Uterus (tissue), 4 donors: ENCODE data around the gene HIF1AN. TPM values are rescaled to one million over a fixed set of nuclear protein-coding genes. Genes with fewer than 3 reads are reported as not detected.

ENCODE experiments used
- DNase-seq, 2 donors: peaks; one replicate each; pipeline ENCODE4 v3.0.0-alpha.2; 2019 to 2020
- H3K27ac ChIP-seq, 2 donors: fragments of 200-600 bp; sonication (generic); 1 replicate in 1 of 2; 2 replicates in 1 of 2; pipeline ENCODE4 v1.5.1; 2016 to 2018
- H3K27me3 ChIP-seq, 2 donors: fragments of 200-600 bp; sonication (generic); one replicate each; pipeline ENCODE4 v1.5.1; 2018 to 2019; ENCODE audit warnings: control low read depth in 1 of 2
- H3K36me3 ChIP-seq, 2 donors: fragments of 200-600 bp; sonication (generic); one replicate each; pipeline ENCODE4 v1.5.1; 2019; ENCODE audit warnings: control low read depth in 1 of 2
- H3K4me1 ChIP-seq, 2 donors: fragments of 200-600 bp; sonication (generic); one replicate each; pipeline ENCODE4 v1.5.1; 2018 to 2019; ENCODE audit warnings: control low read depth in 1 of 2
- H3K4me3 ChIP-seq, 2 donors: fragments of 200-600 bp; sonication (generic); 1 replicate in 1 of 2; 2 replicates in 1 of 2; pipeline ENCODE4 v1.5.1; 2018 to 2019; ENCODE audit warnings: mild to moderate bottlenecking in 1 of 2
- H3K9me3 ChIP-seq, 2 donors: fragments of 200-600 bp; sonication (generic); one replicate each; pipeline ENCODE4 v1.5.1; 2019; ENCODE audit warnings: control low read depth in 1 of 2
- CTCF ChIP-seq, 4 experiments: fragments of 200-600 bp in 2 of 4; fragments of 450-650 bp in 2 of 4; sonication (generic) in 2 of 4; IDR thresholded peaks; one replicate each; pipeline ENCODE4 v1.5.1; 2016 to 2019; ENCODE audit warnings: antibody characterized with exemption in 4 of 4, mild to moderate bottlenecking in 2 of 4, moderate library complexity in 1 of 4
- POLR2A ChIP-seq, 2 donors: fragments of 450-650 bp; IDR thresholded peaks; one replicate each; pipeline ENCODE4 v1.6.1; 2016; ENCODE audit warnings: antibody characterized with exemption in 2 of 2, mild to moderate bottlenecking in 1 of 2, moderate library complexity in 1 of 2
- intact Hi-C: fragments of 100-400 bp; cut with DNase I; formaldehyde crosslinking; loops from one replicate; pipeline ENCODE4 v1.15.1; 2023; ENCODE audit warnings: low total_unique reads
- total RNA-seq, 4 donors: library from RNA; depleted of rRNA in 3 of 4; stranded (reverse); fragments of >200 nt in 3 of 4; gene quantifications; one replicate each; pipeline versions ENCODE4 v1.1.0 to v1.2.4, GENCODE V29; 2014 to 2023
- donor health status: DM: yes; HTN: yes; CAD: no.

The HIF1AN gene
- total RNA-seq, 4 donors from 2014 or later = 2.8 to 36.2 (median 13.6) TPM

GRCh38 chr10:100520811-100521210, 14.9 kb upstream of the HIF1AN start:
- intact Hi-C loops = no loop called here
- no peak for TF ChIP-seq CTCF (IDR thresholded peaks at IDR 0.05)
- no peak for TF ChIP-seq POLR2A (IDR thresholded peaks at IDR 0.05)
- H3K4me1 ChIP-seq = no peaks in the 10 kb centered on the region

GRCh38 chr10:100522107-100522801, 13.5 kb upstream of the HIF1AN start:
- intact Hi-C loops = no loop called here
- H3K9me3 ChIP-seq = no peaks in the 10 kb centered on the region
- no peak overlapping the region for H3K27ac ChIP-seq
- no peak for DNase-seq
- TF ChIP-seq POLR2A (IDR thresholded peaks at IDR 0.05) (no peak), CTCF (IDR thresholded peaks at IDR 0.05) (no peak)
- H3K4me1 ChIP-seq = no peaks in the 10 kb centered on the region
- H3K4me3 ChIP-seq = no peak overlapping the region
- H3K36me3 ChIP-seq = no peaks in the 10 kb centered on the region
- H3K27me3 ChIP-seq = no peaks in the 10 kb centered on the region

More at GRCh38 chr10:100520811-100521210, 14.9 kb upstream of the HIF1AN start:
- no peak overlapping the region for H3K4me3 ChIP-seq
- H3K27me3 ChIP-seq = no peaks in the 10 kb centered on the region
- no peaks in the 10 kb centered on the region for H3K9me3 ChIP-seq
- H3K27ac ChIP-seq = no peak overlapping the region
- DNase-seq = no peak
- no peaks in the 10 kb centered on the region for H3K36me3 ChIP-seq

- no peak for TF ChIP-seq POLR2A (IDR thresholded peaks at IDR 0.05)
- TF ChIP-seq CTCF (IDR thresholded peaks at IDR 0.05) = no peak
- H3K27ac ChIP-seq = no peak overlapping the region
- no peaks in the 10 kb centered on the region for H3K36me3 ChIP-seq
- H3K4me3 ChIP-seq = no peak overlapping the region
- no peaks in the 10 kb centered on the region for H3K27me3 ChIP-seq
- DNase-seq = no peak
- intact Hi-C loops = no loop called here
- H3K9me3 ChIP-seq = no peaks in the 10 kb centered on the region
- H3K4me1 ChIP-seq = no peaks in the 10 kb centered on the region
Observed at GRCh38 chr10:100522945-100523344, 12.8 kb upstream of the HIF1AN start.

GRCh38 chr10:100524206-100524605, 11.5 kb upstream of the HIF1AN start:
- Histone ChIP-seq H3K9me3 (no peaks in the 10 kb centered on the region), H3K4me3 (no peak overlapping the region), H3K27me3 (no peaks in the 10 kb centered on the region), H3K36me3 (no peaks in the 10 kb centered on the region), H3K27ac (no peak overlapping the region), H3K4me1 (no peaks in the 10 kb centered on the region)
- no peak for DNase-seq
- TF ChIP-seq CTCF (IDR thresholded peaks at IDR 0.05) = no peak
- no peak for TF ChIP-seq POLR2A (IDR thresholded peaks at IDR 0.05)
- intact Hi-C loops = no loop called here

GRCh38 chr10:100524638-100525037, 11.1 kb upstream of the HIF1AN start:
- TF ChIP-seq CTCF (IDR thresholded peaks at IDR 0.05) = no peak
- TF ChIP-seq POLR2A (IDR thresholded peaks at IDR 0.05) = no peak
- no peaks in the 10 kb centered on the region for H3K27me3 ChIP-seq
- H3K36me3 ChIP-seq = no peaks in the 10 kb centered on the region
- H3K27ac ChIP-seq = no peak overlapping the region
- no peak for DNase-seq
- no peak overlapping the region for H3K4me3 ChIP-seq
- H3K9me3 ChIP-seq = no peaks in the 10 kb centered on the region
- intact Hi-C loops = no loop called here
- no peaks in the 10 kb centered on the region for H3K4me1 ChIP-seq
